H9 (cell line): ENCODE results near the gene MYMK. TPM values are rescaled to one million over a fixed set of nuclear protein-coding genes. Genes with fewer than 3 reads are reported as not detected.

Experiments
- DNase-seq: peaks from one replicate; pipeline ENCODE4 v3.0.0-alpha.2; 2017
- H2AFZ ChIP-seq: one replicate; pipeline ENCODE4 v1.6.1; 2013; ENCODE audit warnings: mild to moderate bottlenecking, low read length, control low read depth, moderate library complexity
- H2AK5ac ChIP-seq: 2 replicates; pipeline ENCODE4 v1.6.1; 2013; ENCODE audit warnings: low read length, control low read depth, mixed read lengths; ENCODE audit not compliant: insufficient read length
- H2BK120ac ChIP-seq: one replicate; pipeline ENCODE4 v1.6.1; 2013; ENCODE audit warnings: low read depth, mild to moderate bottlenecking, low read length, control low read depth, inconsistent platforms; ENCODE audit not compliant: poor library complexity, severe bottlenecking
- H2BK12ac ChIP-seq: 2 replicates; pipeline ENCODE4 v1.6.1; 2013; ENCODE audit warnings: low read length, control low read depth, mixed read lengths, low read depth; ENCODE audit not compliant: insufficient read length
- H2BK15ac ChIP-seq: 2 replicates; pipeline ENCODE4 v1.6.1; 2013; ENCODE audit warnings: low read depth, low read length, control low read depth
- H2BK20ac ChIP-seq: one replicate; pipeline ENCODE4 v1.6.1; 2013; ENCODE audit warnings: low read depth, mild to moderate bottlenecking, low read length, control low read depth, inconsistent platforms; ENCODE audit not compliant: poor library complexity, severe bottlenecking
- H2BK5ac ChIP-seq: 2 replicates; pipeline ENCODE4 v1.6.1; 2013; ENCODE audit warnings: low read length, control low read depth, mixed read lengths; ENCODE audit not compliant: insufficient read length
- H3K14ac ChIP-seq: 2 replicates; pipeline ENCODE4 v1.6.1; 2013; ENCODE audit warnings: low read length, control low read depth; ENCODE audit not compliant: insufficient read depth
- H3K18ac ChIP-seq: 2 replicates; pipeline ENCODE4 v1.6.1; 2013; ENCODE audit warnings: low read depth, mild to moderate bottlenecking, mixed read lengths, low read length, control low read depth; ENCODE audit not compliant: insufficient read length
- H3K23ac ChIP-seq: 2 replicates; pipeline ENCODE4 v1.6.1; 2013; ENCODE audit warnings: low read length, control low read depth, mixed read lengths, low read depth; ENCODE audit not compliant: insufficient read length
- H3K23me2 ChIP-seq: 2 replicates; pipeline ENCODE4 v1.6.1; 2013; ENCODE audit warnings: low read depth, mild to moderate bottlenecking, mixed read lengths, low read length, control low read depth; ENCODE audit not compliant: insufficient read length, poor library complexity, severe bottlenecking
- H3K27ac ChIP-seq: 2 replicates; pipeline ENCODE4 v1.5.1; 2013; ENCODE audit warnings: low read length, control low read depth, mixed read lengths, low read depth; ENCODE audit not compliant: insufficient read length
- H3K27me3 ChIP-seq: 2 replicates; pipeline ENCODE4 v1.6.1; 2013; ENCODE audit warnings: low read length, control low read depth, inconsistent platforms; ENCODE audit not compliant: insufficient read depth
- H3K4ac ChIP-seq: 2 replicates; pipeline ENCODE4 v1.6.1; 2013; ENCODE audit warnings: low read depth, mild to moderate bottlenecking, control low read depth, inconsistent platforms, low read length, moderate library complexity
- H3K4me1 ChIP-seq: 2 replicates; pipeline ENCODE4 v1.6.1; 2013; ENCODE audit warnings: low read length, control low read depth, inconsistent platforms; ENCODE audit not compliant: insufficient read depth
- H3K4me2 ChIP-seq: 2 replicates; pipeline ENCODE4 v1.6.1; 2013; ENCODE audit warnings: low read length, control low read depth, mixed read lengths; ENCODE audit not compliant: insufficient read length, insufficient read depth
- H3K56ac ChIP-seq: 2 replicates; pipeline ENCODE4 v1.6.1; 2013; ENCODE audit warnings: low read depth, mild to moderate bottlenecking, mixed read lengths, low read length, control low read depth; ENCODE audit not compliant: insufficient read length
- H3K79me1 ChIP-seq: 2 replicates; pipeline ENCODE4 v1.6.1; 2013; ENCODE audit warnings: low read depth, mild to moderate bottlenecking, moderate library complexity, low read length, control low read depth, inconsistent platforms; ENCODE audit not compliant: insufficient read depth, poor library complexity, severe bottlenecking
- H3K79me2 ChIP-seq: 2 replicates; pipeline ENCODE4 v1.6.1; 2013; ENCODE audit warnings: low read length, control low read depth, inconsistent platforms; ENCODE audit not compliant: insufficient read depth
- H3K9ac ChIP-seq: 2 replicates; pipeline ENCODE4 v1.6.1; 2013; ENCODE audit warnings: low read length, control low read depth, mixed read lengths; ENCODE audit not compliant: insufficient read length; ENCODE audit errors: extremely low read depth
- H3K9me3 ChIP-seq: one replicate; pipeline ENCODE4 v1.6.1; 2013; ENCODE audit warnings: low read depth, low read length, inconsistent platforms; ENCODE audit not compliant: control insufficient read depth
- H3T11ph ChIP-seq: one replicate; pipeline ENCODE4 v1.6.1; 2013; ENCODE audit warnings: mild to moderate bottlenecking, low read length, control low read depth, inconsistent platforms
- H4K20me1 ChIP-seq: one replicate; pipeline ENCODE4 v1.6.1; 2013; ENCODE audit not compliant: control insufficient read depth, insufficient read length, insufficient read depth
- H4K5ac ChIP-seq: 2 replicates; pipeline ENCODE4 v1.6.1; 2013; ENCODE audit warnings: low read depth, mild to moderate bottlenecking, mixed read lengths, low read length, control low read depth; ENCODE audit not compliant: insufficient read length
- H4K8ac ChIP-seq: replicated peaks from 2 replicates; pipeline ENCODE4 v1.6.1; 2013; ENCODE audit warnings: low read length, control low read depth, mixed read lengths, low read depth; ENCODE audit not compliant: insufficient read length
- H4K91ac ChIP-seq: 2 replicates; pipeline ENCODE4 v1.6.1; 2013; ENCODE audit warnings: low read depth, mild to moderate bottlenecking, moderate library complexity, mixed read lengths, low read length, control low read depth; ENCODE audit not compliant: insufficient read length
- H3K27ac Mint-ChIP-seq, 3 experiments: 2 replicates in 2 of 3; 3 replicates in 1 of 3; pipeline ENCODE4 v1.8.0; 2020 to 2021; ENCODE audit warnings: mixed read lengths in 3 of 3, mild to moderate bottlenecking in 1 of 3, moderate library complexity in 1 of 3
- H3K27me3 Mint-ChIP-seq: 2 replicates; pipeline ENCODE4 v1.8.0; 2021; ENCODE audit warnings: low read depth, mild to moderate bottlenecking, moderate library complexity, mixed read lengths
- H3K36me3 Mint-ChIP-seq, 3 experiments: 2 replicates in 2 of 3; 3 replicates in 1 of 3; pipeline ENCODE4 v1.8.0; 2020 to 2021; ENCODE audit warnings: low read depth in 3 of 3, mixed read lengths in 3 of 3; ENCODE audit not compliant: insufficient read depth in 1 of 3
- H3K4me1 Mint-ChIP-seq, 2 experiments: 2 replicates each; pipeline ENCODE4 v1.8.0; 2020; ENCODE audit warnings: mixed read lengths in 2 of 2
- H3K4me3 Mint-ChIP-seq, 2 experiments: 2 replicates in 1 of 2; 3 replicates in 1 of 2; pipeline ENCODE4 v1.8.0; 2020 to 2021; ENCODE audit warnings: mild to moderate bottlenecking in 2 of 2, mixed read lengths in 2 of 2, moderate library complexity in 1 of 2
- H3K9me3 Mint-ChIP-seq, 2 experiments: 2 replicates in 1 of 2; 3 replicates in 1 of 2; pipeline ENCODE4 v1.8.0; 2020; ENCODE audit warnings: mild to moderate bottlenecking in 2 of 2, mixed read lengths in 2 of 2, moderate library complexity in 1 of 2
- WGBS: extraction: QIAGEN DNeasy Blood & Tissue Kit; methylation state at CpG from one replicate; pipeline ENCODE4 v1.1.7; 2013; ENCODE audit warnings: missing lambda C conversion rate, low lambda C conversion rate, mixed read lengths; ENCODE audit not compliant: insufficient read length; ENCODE audit errors: extremely low coverage; 5-methylcytosine and 5-hydroxymethylcytosine counted together
- total RNA-seq: library from RNA; stranded (reverse); gene quantifications from 2 replicates; pipeline ENCODE4 v1.2.1, GENCODE V29; 2021
- TF ChIP-seq, protein P1 (sequence below): fragments of 200-600 bp; sonication (generic); conservative IDR thresholded peaks from 3 replicates; pipeline ENCODE4 v1.8.0; 2021; ENCODE audit warnings: antibody characterized with exemption, mild to moderate bottlenecking

The MYMK gene
- total RNA-seq, 1 experiment from 2014 or later = not detected

DNA sequence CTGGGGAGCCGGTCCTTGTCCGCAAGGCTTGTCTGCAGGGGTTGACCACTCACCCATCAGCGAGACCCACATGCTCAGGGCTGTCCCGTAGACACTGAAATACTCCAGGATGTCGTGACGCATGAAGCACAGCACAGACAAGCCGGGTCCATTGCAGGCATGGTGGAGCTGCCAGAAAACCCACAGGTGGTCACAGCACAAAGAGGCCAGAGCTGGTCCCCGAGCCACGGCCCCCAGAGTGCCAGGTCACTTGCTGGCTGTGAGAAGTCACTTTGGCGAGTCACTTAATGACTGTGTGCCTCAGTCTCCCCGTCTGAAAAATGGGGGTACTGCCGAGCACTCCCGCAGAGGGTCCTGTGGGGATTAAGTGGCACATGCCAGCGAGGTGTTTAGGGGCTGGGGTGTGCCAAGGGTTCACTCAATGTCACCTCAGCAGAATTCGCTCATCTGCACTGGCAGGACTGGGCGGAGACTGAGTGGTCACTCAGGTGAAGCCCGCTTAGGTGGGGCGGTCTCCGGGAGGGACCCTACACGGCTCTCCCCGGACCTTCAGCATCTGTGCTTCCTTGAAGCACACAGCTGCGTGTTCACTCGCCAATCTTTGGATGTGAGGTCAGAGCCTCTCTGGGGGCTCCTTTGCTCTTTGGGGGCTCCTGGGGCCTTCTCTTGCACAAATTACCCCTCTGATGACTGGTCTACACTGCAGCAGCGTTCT lies 4.5 kb downstream of the MYMK start:
- Histone ChIP-seq H2BK120ac (no peak overlapping the region), H3K56ac (no peak overlapping the region), H3K4me2 (no peak overlapping the region), H4K8ac (no peak overlapping the region), H3K27ac (no peak overlapping the region), H3K4me1 (no peaks in the 10 kb centered on the region), H3K23ac (no peak overlapping the region), H3K79me2 (no peaks in the 10 kb centered on the region), H2BK12ac (no peak overlapping the region), H2AFZ (no peak overlapping the region), H2AK5ac (no peak overlapping the region), H2BK20ac (no peak overlapping the region), H2BK15ac (no peak overlapping the region), H4K20me1 (no peaks in the 10 kb centered on the region), H3K4ac (no peak overlapping the region), H3K9ac (no peak overlapping the region), H4K91ac (no peak overlapping the region), H3K18ac (no peak overlapping the region), H3K9me3 (no peaks in the 10 kb centered on the region), H2BK5ac (no peak overlapping the region), H3K79me1 (no peaks in the 10 kb centered on the region), H3K27me3 (no peaks in the 10 kb centered on the region), H3T11ph (no peak overlapping the region), H3K14ac (no peak overlapping the region; the same call in 1 of the 2 replicates), H3K23me2 (no peaks in the 10 kb centered on the region), H4K5ac (no peak overlapping the region)
- WGBS = no CpG with 5 or more reads among the region's 24 CpGs
- DNase-seq = no peak
- no peak overlapping the region for H3K27ac Mint-ChIP-seq
- TF ChIP-seq, protein P1, sequence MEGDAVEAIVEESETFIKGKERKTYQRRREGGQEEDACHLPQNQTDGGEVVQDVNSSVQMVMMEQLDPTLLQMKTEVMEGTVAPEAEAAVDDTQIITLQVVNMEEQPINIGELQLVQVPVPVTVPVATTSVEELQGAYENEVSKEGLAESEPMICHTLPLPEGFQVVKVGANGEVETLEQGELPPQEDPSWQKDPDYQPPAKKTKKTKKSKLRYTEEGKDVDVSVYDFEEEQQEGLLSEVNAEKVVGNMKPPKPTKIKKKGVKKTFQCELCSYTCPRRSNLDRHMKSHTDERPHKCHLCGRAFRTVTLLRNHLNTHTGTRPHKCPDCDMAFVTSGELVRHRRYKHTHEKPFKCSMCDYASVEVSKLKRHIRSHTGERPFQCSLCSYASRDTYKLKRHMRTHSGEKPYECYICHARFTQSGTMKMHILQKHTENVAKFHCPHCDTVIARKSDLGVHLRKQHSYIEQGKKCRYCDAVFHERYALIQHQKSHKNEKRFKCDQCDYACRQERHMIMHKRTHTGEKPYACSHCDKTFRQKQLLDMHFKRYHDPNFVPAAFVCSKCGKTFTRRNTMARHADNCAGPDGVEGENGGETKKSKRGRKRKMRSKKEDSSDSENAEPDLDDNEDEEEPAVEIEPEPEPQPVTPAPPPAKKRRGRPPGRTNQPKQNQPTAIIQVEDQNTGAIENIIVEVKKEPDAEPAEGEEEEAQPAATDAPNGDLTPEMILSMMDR = no peak
- 0 out of 4 replicates have a peak, but pooled peaks cover 0 to 3% of the 10 kb centered on the region in 2 experiments for H3K4me1 Mint-ChIP-seq
- no peaks in the 10 kb centered on the region for H3K36me3 Mint-ChIP-seq
- peaks cover 11% of the 10 kb centered on the region for H3K27me3 Mint-ChIP-seq
- no peak overlapping the region for H3K4me3 Mint-ChIP-seq
- H3K9me3 Mint-ChIP-seq = no peaks in the 10 kb centered on the region
